GM19468 (cell line): ENCODE measurements around the gene STXBP6.
A peak's percentile ranks its signal among the peaks of the same experiment; 100 is the strongest.

Source experiments
- ATAC-seq: cut with Tn5 transposase; IDR thresholded peaks from one replicate; pipeline ENCODE4 v1.9.1; 2021; ENCODE audit warnings: mild to moderate bottlenecking, moderate library complexity, moderate number of reproducible peaks; ENCODE audit not compliant: unreplicated experiment; ENCODE audit errors: extremely low read depth

STXBP6 gene

DNA sequence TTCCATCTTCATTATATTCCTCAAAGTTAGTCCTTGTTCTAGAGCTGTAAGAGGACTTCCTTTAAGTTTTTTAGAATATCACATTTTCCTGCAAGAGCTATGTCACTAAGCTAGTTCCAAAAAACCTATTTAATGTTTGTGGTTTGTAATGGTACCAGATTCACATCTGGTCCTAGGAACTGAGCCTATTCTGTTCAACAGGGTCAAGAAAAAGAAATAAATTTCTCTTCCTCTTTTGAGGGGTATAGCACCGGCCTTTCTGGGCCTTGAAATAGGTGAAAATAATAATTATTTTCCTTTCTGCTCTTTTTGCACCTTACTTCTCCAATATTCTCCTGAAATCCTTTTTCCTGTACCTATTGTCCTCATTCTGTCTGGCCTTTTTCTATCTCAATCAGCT, 3.6 kb upstream of the STXBP6 start:
- no peak for ATAC-seq

DNA sequence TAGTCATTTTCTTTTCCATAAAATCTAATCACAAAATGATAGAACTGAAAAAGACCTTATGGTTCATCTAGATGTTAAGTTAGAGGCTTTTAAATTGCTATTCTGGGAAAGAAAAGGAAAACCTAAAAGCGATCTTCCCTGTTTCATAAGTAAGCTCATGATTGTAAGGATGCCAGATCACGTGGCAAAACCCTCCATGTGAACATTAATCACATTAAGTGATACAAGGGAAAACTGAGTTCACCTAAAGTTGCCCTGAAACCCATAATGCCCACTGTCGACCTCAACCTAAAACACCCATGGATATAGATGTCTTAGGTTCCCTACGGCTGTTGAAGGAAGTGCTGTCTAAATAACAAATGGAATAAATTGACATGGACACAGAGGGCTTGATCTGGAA, 3.0 kb upstream of the STXBP6 start:
- no peak for ATAC-seq

GRCh38 chr14:25052385-25052784, 2.4 kb upstream of the STXBP6 start:
- ATAC-seq: no peak

GRCh38 chr14:25050269-25051150, 563 bp upstream of the STXBP6 start:
- ATAC-seq: no peak

- ATAC-seq: no peak
These were observed 817 bp downstream of the STXBP6 start for GRCh38 chr14:25049093-25049567.

DNA sequence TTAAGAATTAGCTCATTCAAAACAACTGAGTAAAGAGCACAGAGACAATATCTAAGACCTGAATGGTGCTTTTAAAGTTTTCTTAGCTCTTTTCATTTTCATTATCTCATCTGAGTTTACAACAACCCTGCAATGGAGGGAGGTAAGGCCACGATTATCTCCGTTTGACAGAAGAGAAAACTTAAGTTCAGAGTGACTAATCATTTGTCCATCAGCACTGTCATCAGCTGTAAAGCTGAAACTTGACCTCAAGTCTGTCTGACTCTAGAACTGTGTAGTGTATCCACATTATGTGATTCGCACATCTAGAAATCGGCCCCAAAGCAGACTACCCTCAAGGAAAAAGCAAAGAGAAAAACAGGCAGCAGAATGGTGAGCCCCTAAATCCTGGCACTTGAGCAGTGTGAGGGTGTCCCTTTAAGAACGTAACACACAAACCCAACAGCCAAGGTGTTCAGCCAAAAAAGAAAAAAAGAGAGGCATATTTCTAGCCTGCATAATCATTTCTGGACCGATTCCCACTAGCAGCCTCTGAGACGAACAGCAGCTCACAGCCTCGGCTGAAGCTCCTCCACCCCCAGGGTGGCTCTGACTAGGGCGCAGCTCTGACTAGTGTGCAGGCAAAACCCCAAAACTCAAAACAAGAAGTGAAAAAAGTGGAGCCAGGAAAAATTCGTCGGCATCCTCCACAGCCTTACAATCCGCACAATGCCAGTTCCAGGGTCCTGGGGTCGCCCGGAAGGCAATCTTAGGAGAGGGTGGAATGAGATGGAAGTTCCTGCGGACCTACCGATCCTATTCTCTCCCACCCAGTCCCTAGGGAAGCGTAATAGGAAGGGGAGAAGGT, 1.6 kb downstream of the STXBP6 start:
- ATAC-seq: no peak

GRCh38 chr14:25046301-25046943, 3.5 kb downstream of the STXBP6 start:
- no peak for ATAC-seq

- ATAC-seq: no peak
These were observed 5.7 kb downstream of the STXBP6 start for GRCh38 chr14:25044106-25044698.

DNA sequence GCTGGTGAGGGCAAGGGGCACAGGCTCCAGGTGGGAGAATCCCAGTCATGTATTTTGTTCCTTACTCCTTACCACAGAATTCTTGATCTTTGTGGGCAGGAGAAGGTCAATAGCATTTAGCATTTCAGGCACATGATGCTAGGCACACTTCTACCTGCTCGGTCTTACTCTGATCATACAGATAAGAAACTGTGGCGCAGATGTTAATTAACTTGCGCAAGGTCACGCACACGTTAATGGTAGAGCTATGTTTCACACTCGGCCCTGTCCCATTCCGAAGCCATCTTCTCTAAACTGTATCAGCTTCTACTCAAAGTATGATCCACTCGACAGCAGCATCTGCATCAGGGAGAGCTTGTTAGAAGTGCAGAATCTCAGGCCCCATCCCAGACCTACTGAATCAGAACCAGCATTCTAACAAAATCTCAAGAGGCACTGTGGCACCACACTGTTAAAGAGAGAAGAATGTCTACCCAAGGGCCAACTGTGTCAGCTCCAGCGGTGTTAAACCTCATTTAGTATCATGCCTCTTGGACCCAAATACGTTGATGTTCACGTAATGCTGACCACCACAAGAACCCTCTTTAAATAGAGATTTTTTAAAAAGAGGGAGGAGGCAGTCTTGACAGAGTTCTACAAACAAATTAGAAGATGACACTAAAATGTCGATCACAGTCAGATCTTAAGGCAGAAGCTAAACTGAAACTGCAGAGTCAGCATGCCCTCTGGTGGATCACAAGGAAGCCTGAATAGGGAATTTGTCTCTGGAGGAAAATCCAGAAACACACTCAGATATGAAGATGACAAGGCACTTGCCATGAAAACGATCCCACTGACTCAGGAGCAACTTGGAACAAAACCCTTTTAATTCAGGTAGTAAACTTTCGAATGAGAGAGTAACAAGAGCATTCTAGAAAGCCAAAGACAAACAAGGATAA, 7.3 kb downstream of the STXBP6 start:
- no peak for ATAC-seq

- ATAC-seq: no peak
These were observed 8.0 kb downstream of the STXBP6 start for GRCh38 chr14:25041898-25042297.

- ATAC-seq: no peak
These were observed 8.5 kb downstream of the STXBP6 start for GRCh38 chr14:25041484-25041883.

GRCh38 chr14:25039933-25040332, 10.0 kb downstream of the STXBP6 start:
- no peak for ATAC-seq

GRCh38 chr14:25038044-25038668, 11.8 kb downstream of the STXBP6 start:
- no peak for ATAC-seq

GRCh38 chr14:25037032-25037431, 12.9 kb downstream of the STXBP6 start:
- no peak for ATAC-seq

- no peak for ATAC-seq
These were observed 14.9 kb downstream of the STXBP6 start for GRCh38 chr14:25034803-25035681.

DNA sequence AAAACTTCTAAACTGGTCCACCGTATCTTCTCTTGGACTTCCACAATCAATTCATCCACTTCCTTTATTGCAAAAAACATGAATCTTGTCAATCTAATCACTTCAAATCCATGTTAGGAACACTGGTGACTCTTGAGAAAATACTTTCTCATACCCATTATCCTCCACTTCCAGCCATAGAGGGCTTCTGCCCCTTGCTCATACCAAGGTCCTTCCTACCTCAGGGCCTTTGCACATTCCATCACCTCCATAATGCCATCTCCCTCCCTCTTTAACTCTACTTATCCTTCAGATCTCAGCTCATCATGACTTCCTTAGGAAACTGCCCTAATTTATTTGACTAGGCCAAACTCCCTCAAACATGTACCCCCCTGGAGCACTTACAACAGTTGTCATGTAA, 16.6 kb downstream of the STXBP6 start:
- no peak for ATAC-seq

GRCh38 chr14:25032092-25032784, 17.7 kb downstream of the STXBP6 start:
- peak; percentile 63 for ATAC-seq
